ENCODE data around the gene CEP72.

DNA sequence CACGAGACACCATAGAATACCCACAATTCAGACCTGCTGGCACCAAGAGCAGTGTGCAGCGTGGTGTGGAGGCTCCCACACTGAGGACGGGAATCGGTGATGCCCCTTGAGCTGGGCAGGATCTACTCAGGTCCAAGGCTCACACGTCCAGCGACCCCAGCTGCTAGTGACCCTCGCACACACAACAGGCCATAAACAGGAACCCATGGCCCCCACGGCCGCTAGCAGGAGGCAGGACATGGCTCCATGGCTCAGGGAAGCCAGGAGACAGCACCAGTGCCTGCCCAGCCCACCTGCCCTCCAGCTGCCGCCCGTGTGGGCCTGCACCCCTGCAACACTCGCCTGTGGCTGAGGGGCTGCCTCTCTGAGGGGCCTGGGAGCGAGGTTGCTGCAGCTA is 44.5 kb upstream of the CEP72 start:
- TF ChIP-seq, protein P1, sequence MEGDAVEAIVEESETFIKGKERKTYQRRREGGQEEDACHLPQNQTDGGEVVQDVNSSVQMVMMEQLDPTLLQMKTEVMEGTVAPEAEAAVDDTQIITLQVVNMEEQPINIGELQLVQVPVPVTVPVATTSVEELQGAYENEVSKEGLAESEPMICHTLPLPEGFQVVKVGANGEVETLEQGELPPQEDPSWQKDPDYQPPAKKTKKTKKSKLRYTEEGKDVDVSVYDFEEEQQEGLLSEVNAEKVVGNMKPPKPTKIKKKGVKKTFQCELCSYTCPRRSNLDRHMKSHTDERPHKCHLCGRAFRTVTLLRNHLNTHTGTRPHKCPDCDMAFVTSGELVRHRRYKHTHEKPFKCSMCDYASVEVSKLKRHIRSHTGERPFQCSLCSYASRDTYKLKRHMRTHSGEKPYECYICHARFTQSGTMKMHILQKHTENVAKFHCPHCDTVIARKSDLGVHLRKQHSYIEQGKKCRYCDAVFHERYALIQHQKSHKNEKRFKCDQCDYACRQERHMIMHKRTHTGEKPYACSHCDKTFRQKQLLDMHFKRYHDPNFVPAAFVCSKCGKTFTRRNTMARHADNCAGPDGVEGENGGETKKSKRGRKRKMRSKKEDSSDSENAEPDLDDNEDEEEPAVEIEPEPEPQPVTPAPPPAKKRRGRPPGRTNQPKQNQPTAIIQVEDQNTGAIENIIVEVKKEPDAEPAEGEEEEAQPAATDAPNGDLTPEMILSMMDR (IDR thresholded peaks at IDR 0.05) = no peak
- TF ChIP-seq POLR2A (IDR thresholded peaks at IDR 0.05) = no peak
- no peak for TF ChIP-seq POLR2AphosphoS5 (IDR thresholded peaks at IDR 0.05)

All from breast epithelium (tissue), 3 donors.